CD4-positive, alpha-beta T cell treated with Interleukin-17A for 4 hours (primary cell): Measurements from ENCODE around the gene PASK.

Source experiments
- DNase-seq: peaks from one replicate; pipeline ENCODE4 v3.0.0-alpha.2; 2020; ENCODE audit warnings: mixed read lengths

Gene PASK

GRCh38 chr2:241062389-241063092 is 86.7 kb downstream of the PASK start:
- no peak for DNase-seq

- no peak for DNase-seq
Observed at GRCh38 chr2:241061275-241061674, 88.0 kb downstream of the PASK start.
